Upper lobe of left lung (tissue), 4 donors: ENCODE data around the gene VTA1.

Experiments
- CTCF ChIP-seq, 6 experiments: fragments of 450-650 bp in 4 of 6; fragments of 200-600 bp in 2 of 6; sonication (generic) in 2 of 6; IDR thresholded peaks; one replicate each; pipeline ENCODE4 v1.5.1; 2016 to 2019; ENCODE audit warnings: antibody characterized with exemption in 6 of 6
- POLR2A ChIP-seq, 4 donors: fragments of 450-650 bp; IDR thresholded peaks; one replicate each; pipeline ENCODE4 v1.5.1; 2016 to 2017; ENCODE audit warnings: antibody characterized with exemption in 4 of 4, mild to moderate bottlenecking in 2 of 4

GRCh38 chr6:142118328-142118727 lies 28.7 kb upstream of the VTA1 start:
- TF ChIP-seq CTCF (IDR thresholded peaks at IDR 0.05) (no peak), POLR2A (IDR thresholded peaks at IDR 0.05) (no peak)
